Astrocyte of the hippocampus (primary cell): ENCODE results near the gene MCMBP.
"Not testable (repeated sequence)": the region's sequence is repeated elsewhere in the genome, so short reads cannot be mapped to it uniquely, and the experiment has no call there.

Experiments
- DNase-seq: peaks from one replicate; pipeline ENCODE4 v3.0.0; 2011; ENCODE audit warnings: low read depth, low spot score

The MCMBP gene

DNA sequence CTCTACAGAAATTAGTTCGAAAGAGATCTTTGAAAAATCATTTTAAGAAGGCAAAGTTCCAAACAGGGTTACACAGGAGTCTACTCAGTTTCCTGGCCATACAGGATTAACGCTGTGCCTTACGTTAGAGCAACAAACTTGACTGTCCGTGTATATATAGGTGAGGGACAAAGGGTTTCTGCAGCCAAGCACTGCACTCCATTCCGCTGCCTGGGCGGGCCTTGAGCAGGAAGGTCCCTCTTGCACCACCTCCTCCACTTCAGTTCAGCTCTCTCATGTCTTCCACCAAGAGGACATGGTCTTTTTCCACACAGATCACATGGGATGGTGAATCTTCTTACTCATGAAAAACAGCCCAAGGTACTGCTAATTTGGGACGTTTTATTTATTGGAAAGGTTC lies 43.2 kb downstream of the MCMBP start:
- no peak for DNase-seq

DNA sequence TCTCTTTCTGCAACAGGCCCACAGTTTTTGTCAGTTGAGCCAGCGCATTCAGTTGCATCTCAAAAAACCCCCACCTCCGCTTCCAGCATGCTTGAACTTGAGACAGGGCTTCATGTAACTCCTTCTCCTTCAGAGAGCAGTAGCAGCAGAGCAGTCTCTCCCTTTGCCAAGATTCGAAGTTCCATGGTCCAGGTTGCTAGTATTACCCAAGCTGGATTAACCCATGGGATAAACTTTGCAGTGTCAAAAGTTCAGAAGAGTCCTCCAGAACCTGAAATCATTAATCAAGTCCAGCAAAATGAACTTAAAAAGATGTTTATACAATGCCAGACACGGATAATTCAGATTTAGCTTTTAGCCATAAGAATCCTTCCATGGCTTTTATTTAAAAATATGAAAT lies 45.2 kb downstream of the MCMBP start:
- no peak for DNase-seq

DNA sequence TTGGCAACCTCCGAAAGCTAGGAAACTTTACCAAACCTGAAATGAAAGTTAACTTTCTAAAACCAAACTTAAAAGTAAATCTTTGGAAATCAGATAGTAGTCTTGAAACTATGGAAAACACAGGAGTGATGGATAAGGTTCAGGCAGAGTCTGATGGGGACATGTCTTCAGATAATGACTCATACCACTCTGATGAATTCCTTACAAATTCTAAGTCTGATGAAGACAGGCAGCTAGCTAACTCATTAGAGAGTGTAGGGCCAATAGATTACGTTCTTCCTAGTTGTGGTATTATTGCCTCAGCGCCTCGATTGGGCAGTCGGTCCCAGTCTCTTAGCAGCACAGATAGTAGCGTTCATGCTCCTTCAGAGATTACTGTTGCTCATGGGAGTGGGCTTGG lies 45.9 kb downstream of the MCMBP start:
- DNase-seq, result peak; percentile 20

DNA sequence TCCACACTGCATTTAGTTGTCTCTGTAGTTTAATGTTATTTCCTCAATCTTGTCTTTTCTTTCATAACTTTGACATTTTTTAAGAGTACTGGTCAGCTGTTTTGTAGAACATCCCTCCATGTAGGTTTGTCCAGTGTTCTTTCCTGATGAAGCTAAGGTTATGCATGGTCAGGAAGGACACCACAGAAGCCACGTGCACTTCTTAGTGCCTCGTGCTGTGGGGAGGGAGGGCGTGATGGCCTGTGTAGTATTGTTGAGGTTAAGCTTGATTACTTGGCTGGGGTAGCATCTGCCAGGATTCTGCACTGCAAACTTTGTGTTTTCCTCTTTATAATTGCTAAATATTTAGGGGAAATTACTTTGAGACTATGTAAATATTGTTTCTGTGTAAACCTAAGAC lies 48.3 kb downstream of the MCMBP start:
- no peak for DNase-seq

DNA sequence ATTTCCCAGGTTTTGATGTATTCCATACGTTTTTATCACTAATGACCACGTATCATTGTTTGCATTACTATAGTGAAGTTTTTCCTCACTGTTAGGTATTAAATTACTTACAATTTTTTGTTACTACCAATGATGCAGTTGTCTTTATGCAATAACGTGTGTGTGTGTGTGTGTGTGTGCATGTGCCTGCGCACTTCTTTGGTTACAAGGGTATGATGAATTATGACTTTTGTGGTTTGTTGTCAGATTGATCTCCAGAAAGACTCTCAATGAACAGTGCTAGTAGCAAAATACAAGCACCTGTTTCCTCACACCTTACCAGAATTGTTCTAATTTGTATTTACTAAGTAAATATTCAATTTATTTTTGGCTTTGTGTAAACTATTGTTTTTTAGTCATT lies 51.5 kb downstream of the MCMBP start:
- DNase-seq, result no peak

DNA sequence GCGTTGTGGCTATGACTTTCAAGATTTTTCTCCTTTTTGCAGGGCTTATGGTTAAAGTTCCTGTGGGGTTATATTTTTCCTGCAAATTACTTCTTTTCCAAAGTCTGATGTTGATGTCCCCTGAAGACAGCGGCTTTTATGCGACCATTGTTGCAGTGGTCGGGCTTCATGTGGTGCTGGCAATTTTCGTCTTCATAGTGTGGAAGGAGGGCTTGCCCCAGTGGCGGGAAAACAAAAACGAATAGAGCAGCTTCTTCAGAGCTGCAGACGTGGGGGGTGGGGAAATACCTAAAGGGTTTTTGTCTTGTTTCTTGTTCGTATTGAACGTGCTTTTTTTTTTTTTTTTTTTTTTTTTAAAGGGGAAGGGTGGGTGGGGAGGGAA lies 53.8 kb downstream of the MCMBP start:
- DNase-seq, result no peak

DNA sequence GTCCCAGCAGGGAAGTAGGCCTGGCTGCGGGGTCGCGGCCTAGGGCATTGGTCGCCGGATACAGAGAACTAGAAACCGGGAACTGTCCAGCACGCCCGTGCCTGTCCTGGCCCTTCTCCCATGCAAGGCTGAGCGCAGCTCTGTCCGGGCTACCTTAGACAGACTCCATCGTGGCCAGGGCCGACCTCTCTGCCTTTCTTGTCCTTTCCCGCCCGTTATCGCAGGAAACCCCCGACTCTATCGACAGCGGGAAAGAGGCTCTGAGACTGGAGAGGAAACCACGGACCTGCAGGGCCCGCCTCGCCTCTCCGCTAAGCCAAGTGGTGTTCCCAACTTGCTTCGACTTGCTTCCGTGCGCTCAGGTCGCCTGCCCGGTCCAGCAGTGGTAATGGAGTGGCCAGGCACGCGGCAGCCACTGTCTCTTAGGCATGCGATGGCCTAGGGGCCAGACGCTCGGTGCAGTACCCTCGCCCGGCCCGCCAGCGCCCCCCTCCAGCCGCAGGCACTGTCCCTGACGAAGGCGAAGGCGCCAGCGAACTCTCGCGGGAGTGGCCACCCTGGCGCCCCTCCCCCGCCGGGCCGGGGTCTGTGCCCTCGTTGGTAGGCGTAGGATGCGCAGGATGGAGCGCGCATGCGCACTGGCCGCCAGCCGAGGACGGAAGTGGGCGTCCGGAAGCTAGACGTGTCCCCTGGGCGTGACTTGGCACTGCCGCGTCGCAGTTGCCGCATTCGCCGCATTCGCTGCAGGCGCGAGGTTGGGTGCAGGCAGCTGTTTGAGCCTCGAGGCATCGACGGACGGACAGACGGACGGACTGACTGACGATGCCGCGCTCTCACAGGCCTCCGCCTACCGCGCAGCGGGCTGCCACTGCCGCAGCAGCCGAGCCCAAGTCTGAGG lies 54.4 kb downstream of the MCMBP start:
- DNase-seq, result peak; percentile 75

DNA sequence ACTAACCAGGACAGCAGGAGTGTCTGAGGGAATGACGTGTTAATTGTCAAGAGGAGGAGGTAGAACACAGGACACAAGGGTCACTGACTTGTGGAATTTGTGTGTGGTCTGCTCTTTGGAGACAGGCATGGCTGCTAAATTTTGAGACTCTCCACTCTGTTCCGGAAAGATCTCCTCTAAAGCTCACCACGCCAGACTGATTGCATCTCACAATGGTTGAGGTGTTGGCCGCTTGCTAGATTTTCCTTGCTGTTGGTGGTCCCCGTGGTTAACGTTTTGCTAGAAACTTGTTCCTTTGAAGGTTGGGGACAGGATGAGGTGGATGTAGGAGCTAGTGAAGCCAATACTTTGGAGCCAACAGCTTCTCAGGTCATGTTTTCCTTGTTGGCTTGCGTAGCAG lies 57.0 kb downstream of the MCMBP start:
- DNase-seq, result no peak

DNA sequence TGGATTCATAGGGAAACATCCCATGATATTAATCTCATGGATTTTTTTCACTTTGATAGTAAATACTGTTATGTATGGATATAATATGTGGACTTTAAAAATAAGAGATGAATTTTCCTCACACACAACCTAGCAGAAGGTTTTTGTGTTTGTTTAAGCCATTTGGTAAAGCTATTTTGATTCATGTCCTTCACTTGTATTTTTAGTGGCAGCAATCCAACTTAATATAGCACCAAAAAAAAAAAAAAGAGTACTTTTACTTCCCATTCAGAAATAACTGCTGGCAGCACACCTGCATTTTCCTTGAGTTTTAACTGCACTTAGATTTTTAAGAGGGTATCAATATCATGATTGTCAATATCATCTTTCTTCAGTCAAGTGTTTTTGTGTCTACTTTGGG lies 60.0 kb downstream of the MCMBP start:
- DNase-seq, result no peak

DNA sequence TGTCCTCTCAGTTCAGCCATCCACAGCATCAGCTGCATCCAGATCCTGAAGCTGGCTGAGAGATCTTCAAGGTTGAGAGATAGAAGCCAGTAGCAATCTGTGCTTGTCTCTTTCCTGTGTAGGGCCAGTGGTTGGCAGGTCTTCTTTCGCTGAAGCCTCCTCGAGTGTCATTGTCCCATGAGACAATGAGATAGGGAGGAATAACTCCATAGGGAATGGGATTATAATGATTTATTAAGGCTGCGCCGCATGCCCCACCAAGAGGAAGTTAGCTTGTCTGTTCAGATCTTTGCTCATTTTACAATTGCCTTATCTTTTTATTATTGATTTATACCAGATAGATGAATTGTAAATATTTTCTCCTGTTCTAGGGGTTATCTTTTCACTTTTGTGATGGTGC lies 61.5 kb downstream of the MCMBP start:
- no peak for DNase-seq

DNA sequence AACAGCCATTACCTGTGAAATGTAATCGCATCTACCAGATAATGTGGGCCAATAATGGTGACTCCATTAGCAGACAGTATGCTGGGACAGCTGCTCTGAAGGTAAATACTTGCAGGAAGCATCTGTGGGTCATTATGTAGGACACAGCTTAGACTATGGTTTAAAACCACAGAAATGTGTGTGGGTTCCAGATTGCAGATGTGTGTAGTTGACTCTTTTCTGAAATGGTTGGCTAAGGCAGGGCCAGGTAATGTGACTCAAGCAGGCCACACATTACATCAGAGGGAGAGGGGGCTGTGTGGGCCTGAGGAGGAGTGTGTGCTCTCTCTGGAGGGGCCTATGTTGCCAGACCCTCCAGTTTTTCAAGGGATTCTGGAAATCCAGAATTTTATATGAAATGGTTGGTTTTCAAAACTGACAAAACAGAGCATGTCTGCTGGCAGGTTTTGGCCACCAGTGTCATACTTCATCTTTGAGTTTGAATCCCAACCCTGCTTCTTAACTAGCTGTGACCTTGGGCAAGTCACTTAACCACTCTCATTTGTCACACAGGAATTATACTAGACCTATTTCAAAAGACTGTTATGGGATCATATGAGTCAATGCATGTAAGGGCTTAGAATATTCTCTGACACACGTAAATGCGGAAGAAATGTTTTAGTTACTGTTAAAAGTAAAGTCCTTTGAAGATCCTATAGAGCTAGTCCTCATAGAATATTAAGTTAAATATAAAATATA lies 64.5 kb downstream of the MCMBP start:
- DNase-seq, result peak; percentile 70

DNA sequence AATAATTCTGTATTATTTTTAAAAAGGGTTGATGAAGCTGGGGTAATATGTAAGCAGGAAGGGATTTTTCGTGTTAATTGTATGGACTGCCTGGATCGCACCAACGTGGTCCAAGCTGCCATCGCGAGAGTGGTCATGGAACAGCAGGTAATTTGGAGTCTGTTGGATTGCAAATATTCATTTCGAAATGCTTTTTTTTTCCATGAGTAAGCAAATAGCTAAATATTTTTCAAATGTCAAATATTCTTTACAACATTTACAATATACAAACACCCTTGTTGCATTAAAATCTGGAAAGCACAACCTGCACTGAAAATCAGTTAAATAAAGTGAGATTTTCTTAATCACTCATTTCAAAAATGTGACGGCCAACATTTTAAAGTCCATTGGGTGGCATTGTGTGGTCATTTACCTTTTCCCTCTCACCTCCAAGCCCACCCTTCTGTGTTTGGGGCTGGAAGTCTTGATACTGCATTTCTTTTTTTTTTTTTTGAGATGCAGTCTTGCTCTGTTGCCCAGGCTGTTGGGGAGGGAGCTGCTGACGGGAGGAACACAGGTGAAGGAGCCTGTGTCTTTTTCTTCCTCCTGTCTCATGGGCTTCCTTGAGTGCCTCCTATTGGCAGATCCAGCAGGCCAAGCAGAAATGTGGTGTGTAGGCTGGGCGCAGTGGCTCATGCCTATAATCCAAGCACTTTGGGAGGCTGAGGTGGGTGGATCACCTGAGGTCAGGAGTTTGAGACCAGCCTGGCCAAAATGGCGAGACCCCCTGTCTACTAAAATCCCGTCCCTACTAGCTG lies 66.1 kb downstream of the MCMBP start:
- no peak for DNase-seq

DNA sequence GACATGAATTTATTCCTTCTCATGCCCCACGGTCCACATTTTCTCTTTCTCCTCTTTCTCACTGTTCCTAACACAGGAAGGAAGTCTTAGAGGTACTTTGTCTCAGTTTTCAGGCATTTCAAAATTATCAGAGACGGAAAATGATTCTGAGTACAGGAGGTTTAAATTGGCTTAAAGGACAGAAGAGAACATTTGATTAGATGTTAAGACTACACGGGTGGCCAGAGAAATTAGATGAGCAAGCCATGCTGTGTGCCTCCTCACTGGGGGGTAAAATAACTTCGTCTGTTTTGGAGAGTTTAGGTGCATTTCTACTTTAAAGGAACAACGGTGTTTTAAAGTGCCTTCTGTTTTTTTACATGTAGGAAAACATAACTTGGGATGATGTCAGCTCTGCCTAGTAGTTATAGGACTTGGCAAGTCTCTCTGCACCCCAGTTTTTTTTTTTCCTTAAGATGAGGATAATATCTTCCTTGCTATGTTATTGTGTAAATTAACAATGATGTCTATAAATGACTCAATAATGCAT lies 66.9 kb downstream of the MCMBP start:
- no peak for DNase-seq

DNA sequence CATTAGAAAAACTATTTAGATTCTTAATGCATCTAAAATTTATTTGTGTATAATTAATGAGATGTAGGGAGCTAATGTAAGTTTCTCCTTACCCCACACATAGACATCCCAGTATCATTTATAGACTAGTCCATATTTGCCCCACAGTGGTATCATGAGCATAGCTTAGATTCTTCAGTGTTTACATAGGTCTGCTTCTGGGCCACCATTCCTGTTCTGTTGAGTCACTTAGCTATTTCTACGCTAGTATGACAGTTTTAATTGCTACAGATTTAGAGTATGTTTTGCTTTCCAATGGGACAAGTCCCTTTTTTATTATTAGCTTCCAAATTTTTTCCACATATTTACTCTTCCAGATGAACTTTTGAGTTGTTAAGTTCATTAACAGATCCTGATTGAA lies 69.4 kb downstream of the MCMBP start:
- DNase-seq, result peak; percentile 65

DNA sequence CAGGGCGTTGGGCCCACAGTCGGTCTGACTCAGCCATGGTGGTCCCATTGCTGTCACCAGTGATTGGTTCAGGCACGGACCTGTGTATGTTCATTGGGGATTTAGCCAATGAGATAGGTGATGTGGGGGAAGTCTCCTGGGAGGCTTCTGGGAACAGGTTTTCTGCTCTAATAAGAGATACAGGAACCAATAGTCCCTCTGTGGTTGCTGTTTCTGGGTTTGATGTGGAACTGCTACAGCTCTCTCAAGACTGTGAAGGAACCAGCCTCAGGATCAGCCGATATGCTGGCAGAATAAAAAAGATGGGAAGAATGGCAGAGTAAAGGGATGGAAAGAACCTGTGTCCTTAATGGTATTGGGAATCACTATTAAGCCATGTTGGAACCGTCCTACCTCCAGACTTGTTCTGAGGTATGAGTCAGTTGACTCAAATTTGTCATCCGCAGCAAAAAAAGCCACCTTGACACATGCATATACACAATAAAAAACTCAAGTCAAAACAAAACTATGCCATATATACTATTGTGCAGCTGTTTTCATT lies 70.6 kb downstream of the MCMBP start:
- DNase-seq, result no peak

DNA sequence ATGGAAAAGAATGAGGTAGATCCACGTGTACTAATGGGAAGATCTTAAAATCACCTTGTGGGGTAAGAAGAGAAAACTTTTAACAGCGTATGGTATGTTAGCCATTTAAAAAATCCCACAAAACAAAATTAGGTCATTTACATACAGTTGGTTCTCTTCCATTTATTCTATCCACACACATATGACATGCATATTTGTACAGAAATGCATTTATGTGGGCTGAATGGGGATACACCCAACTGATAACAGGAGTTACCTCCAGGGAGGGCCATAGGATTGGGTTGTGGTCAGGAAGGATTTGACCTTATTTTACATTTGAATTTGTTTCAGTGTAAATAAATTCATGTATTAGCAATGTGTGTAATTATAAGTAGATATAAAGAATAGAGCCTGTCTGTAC lies 71.5 kb downstream of the MCMBP start:
- DNase-seq, result no peak

DNA sequence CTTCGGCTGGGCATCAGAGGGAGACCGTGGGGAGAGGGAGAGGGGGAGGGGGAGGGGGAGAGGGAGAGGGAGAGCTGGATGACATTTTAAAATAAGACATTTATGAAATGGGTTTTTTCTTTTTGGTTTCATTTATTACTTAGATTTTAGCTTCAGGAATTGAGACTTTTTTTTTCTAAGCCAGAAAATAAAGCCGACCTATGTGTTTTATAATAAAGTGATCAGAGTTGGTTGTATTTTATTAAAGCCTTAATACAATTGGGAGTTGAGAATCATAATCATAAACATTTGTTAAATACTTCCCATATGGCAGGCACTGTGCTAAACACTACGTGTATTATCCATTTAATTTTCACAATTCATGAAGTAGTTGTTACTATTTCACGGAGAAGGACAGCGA lies 76.6 kb downstream of the MCMBP start:
- DNase-seq, result no peak

DNA sequence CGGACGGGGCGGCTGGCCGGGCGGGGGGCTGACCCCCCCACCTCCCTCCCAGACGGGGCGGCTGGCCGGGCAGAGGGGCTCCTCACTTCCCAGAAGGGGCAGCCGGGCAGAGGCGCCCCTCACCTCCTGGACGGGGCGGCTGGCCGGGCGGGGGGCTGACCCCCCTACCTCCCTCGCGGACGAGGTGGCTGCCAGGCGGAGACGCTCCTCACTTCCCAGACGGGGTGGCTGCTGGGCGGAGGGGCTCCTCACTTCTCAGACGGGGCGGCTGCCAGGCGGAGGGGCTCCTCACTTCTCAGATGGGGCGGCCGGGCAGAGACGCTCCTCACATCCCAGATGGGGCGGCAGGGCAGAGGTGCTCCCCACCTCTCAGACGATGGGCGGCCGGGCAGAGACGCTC lies 77.5 kb downstream of the MCMBP start:
- DNase-seq, result not testable (repeated sequence)

DNA sequence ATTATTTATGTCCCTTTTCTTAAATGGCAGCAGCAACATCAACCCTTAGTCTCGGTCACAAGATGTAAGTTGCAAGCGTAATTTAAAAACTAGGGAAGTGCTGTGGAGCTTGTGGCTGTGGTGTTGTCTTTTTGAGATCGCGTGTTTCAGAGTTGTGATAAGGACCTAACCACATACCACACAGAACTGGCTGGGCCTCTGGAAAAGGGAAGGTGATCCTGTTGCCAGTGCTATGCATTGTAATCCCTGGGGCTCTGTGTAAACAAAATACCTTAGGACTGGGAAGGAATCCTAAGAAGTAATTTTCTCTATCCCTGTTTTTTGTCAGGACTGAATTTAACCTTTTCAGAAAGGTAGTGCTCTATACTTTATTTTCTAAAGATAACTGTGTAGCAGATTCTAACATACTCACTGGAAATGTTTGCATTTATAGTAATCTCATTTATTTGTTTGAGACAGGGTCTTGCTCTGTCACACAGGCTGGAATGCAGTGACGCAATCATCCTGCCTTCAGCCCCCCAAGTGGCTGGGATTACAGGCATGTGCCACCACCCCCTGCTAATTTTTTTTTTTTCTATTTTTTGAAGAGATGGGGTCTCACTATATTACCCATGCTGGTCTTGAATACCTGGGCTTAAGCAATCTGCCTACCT lies 86.4 kb downstream of the MCMBP start:
- peak; percentile 94 for DNase-seq

DNA sequence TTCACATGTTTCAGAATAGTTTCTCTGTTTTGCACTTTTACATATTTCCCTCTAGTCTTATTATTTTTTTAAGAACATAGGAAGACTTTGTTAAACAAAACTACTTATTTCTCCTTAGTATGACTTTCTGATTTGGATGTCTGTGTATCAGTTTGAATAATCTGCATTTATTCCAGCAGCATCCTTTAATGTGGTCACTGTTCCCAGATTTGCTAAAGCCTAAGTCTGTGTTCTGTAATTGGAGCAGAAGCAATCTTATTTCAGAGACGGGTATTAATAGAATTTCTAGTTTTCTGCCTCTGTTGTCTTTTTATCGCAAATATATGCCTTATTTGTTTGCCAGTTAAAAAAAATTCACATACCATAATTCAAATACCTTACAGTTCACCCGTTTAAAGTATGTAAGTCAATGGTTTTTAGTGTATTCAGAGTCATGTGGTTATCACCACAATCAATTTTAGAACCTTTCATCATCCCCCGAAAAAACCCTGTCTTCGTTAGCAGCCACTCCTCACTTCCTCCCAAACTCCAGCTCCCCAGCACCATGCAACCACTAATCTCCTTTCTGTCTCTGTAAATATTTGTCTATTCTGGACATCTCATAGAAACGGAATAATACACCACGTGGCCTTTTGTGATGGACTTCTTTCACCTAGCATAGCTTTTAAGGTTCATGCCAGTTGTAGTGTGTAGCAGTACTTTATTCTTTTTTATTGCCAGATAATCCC lies 88.1 kb downstream of the MCMBP start:
- peak; percentile 42 for DNase-seq

DNA sequence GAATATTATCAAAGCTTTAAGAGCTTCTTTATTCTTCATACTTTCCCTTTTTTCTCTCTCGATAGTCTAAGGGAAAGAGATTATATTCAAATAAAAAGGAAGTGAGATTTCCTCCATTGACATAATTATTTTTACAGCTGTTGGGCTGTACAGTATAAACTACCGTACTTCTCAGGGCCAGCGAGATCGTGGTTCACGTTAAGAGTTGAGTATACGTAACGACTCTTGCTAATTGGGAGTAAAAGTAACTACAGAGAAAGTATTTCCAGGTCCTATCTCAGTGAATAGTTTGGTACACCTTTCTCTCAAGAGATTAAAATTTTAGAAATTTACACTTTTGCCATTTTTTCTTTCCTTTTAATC lies 89.0 kb downstream of the MCMBP start:
- DNase-seq, result no peak
